GM12801 (cell line): ENCODE measurements around the gene SLC7A1.

Source experiments
- CTCF ChIP-seq: IDR thresholded peaks from one replicate; pipeline ENCODE4 v1.5.1; 2011; ENCODE audit warnings: control low read depth; ENCODE audit not compliant: insufficient read length; ENCODE audit errors: extremely low read depth

The SLC7A1 gene

GRCh38 chr13:29513981-29514719 is 81.3 kb downstream of the SLC7A1 start:
- TF ChIP-seq CTCF: no peak

DNA sequence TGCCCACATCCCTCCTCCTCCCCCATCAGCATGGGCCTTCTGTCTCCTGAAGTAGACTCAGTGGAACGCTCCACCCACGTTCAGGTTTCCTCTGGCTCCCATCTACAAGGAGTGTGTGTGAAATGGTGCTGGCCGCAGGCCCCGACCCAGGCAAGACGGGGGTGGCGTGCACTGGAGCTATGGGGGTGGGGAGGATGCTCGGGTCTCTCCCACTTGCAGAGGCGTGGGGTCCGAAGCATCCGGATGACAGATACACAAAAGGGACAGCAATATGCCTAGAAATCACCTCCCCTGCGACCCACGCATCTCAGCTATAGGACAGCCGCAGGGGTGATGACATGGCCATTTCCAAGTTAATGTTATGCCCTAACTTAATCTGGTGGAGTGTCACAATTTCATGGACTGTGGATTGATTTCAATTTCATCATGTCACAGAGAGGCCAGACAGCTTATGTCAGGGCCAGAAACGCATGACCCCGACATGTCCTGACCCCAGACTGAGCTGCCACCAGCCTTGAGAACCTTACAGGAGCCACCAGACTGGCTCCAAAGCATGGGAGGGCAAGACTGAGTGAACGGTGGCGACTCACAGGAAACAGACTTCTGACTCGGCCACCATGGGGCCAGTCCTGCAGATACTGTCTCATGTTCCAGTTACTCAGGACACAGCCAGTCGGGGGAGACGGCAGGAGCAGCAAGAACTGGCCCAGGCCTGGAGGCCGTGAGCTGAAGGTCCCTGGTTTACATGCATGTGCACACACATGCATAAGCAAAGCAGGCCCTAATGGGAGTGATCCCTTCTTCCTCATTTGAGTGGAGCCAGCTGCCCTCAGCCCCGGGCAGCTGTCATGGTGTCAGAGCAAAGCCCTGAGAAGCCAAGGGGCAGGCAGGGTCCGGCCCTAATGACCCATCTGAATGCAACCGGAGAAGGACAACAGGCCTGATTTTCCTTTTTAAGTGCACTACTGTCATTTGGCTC is 82.2 kb downstream of the SLC7A1 start:
- TF ChIP-seq CTCF: no peak

DNA sequence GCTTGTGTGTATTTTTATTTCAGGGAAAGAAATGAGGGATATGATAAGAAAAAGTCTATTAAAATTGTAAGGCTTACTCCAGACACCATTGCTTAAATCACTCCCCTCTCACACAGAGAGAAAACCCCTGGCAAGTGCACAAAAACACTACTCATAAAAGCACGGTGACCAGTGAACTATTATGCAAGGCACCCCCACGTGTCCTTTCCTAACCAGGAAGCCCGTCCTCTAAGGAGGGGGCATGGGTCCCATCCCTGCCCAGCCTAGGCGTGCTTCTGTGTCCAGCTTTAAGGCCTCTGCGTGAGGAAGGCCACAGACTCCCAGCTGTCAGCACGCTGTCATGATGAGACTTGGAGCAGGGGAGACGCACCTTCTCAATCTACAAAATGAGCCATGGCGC is 83.5 kb downstream of the SLC7A1 start:
- no peak for TF ChIP-seq CTCF

DNA sequence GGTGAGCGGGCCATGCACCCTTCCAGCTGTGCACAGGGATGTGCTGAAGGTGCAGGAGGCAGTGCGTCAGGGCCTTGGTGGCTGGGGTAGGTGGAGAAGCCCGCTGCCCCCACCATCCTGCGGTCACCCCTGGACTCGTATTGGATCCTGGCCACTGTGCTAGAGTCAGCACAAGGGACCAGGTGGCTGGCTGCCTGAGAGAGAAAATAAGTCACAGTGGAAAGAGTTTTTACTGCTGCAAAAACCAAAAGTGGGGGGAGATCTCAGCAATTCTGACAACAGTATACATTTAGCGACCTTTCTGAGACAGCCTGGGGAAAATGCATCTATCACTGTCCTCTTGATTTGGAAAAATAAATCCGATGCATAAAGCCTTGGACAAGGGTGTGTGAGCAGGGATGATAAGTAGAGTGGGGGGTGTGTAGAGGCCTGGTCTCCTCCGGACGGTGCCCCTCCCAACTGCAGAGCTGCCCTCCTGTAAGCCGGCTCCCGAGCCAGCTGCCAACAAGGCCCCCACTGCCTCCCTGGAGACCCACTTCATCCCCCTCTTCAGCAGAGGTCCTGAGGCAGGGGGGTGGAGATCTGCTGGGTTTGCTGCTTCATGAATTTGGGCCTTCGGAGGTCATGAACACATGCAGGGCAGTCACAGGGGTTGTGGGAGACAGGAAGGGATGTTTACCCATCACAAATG is 84.2 kb downstream of the SLC7A1 start:
- no peak for TF ChIP-seq CTCF

- no peak for TF ChIP-seq CTCF
Observed at GRCh38 chr13:29510651-29511084, 84.8 kb downstream of the SLC7A1 start.

DNA sequence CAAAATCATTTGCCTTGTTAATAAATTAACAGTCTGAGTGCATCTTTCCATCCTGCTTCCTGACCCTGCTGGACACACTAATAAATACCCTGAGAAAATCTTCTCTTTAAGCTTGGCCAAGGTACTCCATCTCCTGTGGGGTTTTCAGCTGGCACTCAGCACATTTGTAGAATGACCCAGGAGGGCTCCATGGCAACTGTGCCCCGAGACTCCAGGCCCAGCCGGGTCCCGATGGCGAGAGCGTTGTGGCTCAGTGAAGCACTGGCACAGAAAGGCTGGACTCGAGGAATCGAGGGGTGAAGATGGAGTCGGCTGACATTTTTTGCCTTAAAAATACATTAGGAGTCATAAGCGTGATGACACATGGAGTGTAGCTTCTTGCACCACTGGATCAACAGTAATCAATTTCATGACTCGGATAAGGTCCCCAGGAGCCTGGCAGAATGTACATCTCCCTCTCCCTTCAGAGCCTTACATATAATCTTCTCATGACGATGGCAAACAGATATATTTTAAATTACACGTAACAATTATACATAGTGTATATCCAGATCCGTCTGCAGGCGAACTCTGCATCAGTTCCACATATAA is 85.4 kb downstream of the SLC7A1 start:
- TF ChIP-seq CTCF: no peak
